ENCODE results near the gene MACROD2. TPM values are rescaled to one million over a fixed set of nuclear protein-coding genes. Genes with fewer than 3 reads are reported as not detected.
"Not testable (repeated sequence)": the region's sequence is repeated elsewhere in the genome, so short reads cannot be mapped to it uniquely, and the experiment has no call there.

MACROD2 gene
- total and polyA plus RNA-seq, 4 donors, result 0.66 to 10.5 (median 3.3) TPM

DNA sequence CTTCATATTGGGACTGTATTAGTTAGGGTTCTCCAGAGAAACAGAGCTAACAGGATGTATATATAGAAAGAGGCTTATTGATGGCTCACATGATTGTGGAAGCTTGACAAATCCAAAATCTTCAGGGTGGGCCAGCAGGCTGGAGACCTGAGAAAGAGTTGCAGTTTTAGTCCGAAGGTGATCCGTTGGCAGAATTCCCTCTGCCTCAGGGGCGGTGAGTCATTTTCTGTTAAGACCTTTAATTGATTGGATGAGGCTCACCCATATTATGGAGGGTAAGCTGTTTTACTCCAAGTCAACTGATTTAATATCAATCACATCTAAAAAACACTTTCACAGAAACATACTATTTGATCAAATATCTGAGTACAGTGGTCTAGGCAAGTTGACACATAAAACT, 228.5 kb downstream of the MACROD2 start:
- Histone ChIP-seq H3K9me3 (ENCODE audit: control insufficient read depth in 4 of 4, low read length in 3 of 4) (no peaks in the 10 kb centered on the region), H3K4me1 (ENCODE audit: control insufficient read depth in 4 of 4, insufficient read depth in 4 of 4, low read length in 3 of 4) (peaks cover 0 to 2% (median 0%) of the 10 kb centered on the region in 4 donors), H3K4me3 (ENCODE audit: low read depth in 1 of 3, low read length in 3 of 3) (no peak overlapping the region), H3K27me3 (ENCODE audit: control insufficient read depth in 4 of 4, insufficient read depth in 4 of 4, low read length in 3 of 4) (no peaks in the 10 kb centered on the region), H3K27ac (ENCODE audit: low read depth in 1 of 2, low read length in 2 of 2) (no peak overlapping the region), H3K36me3 (ENCODE audit: control insufficient read depth in 4 of 4, insufficient read depth in 3 of 4, low read depth in 1 of 4, low read length in 3 of 4) (no peaks in the 10 kb centered on the region), H3K9ac (ENCODE audit: low read depth in 1 of 2, low read length in 2 of 2) (no peak overlapping the region)
- whole genome bisulfite sequencing, result 96% methylated on average over 3 of the region's 3 CpGs
- TF ChIP-seq RAD21 (IDR thresholded peaks at IDR 0.05), result no peak
- no peak for TF ChIP-seq SP1 (IDR thresholded peaks at IDR 0.05)
- TF ChIP-seq FOXA1 (IDR thresholded peaks at IDR 0.05), result no peak
- TF ChIP-seq, protein P1, sequence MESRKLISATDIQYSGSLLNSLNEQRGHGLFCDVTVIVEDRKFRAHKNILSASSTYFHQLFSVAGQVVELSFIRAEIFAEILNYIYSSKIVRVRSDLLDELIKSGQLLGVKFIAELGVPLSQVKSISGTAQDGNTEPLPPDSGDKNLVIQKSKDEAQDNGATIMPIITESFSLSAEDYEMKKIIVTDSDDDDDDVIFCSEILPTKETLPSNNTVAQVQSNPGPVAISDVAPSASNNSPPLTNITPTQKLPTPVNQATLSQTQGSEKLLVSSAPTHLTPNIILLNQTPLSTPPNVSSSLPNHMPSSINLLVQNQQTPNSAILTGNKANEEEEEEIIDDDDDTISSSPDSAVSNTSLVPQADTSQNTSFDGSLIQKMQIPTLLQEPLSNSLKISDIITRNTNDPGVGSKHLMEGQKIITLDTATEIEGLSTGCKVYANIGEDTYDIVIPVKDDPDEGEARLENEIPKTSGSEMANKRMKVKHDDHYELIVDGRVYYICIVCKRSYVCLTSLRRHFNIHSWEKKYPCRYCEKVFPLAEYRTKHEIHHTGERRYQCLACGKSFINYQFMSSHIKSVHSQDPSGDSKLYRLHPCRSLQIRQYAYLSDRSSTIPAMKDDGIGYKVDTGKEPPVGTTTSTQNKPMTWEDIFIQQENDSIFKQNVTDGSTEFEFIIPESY (IDR thresholded peaks at IDR 0.05), result no peak
- DNase-seq (ENCODE audit: low spot score), result no peak

DNA sequence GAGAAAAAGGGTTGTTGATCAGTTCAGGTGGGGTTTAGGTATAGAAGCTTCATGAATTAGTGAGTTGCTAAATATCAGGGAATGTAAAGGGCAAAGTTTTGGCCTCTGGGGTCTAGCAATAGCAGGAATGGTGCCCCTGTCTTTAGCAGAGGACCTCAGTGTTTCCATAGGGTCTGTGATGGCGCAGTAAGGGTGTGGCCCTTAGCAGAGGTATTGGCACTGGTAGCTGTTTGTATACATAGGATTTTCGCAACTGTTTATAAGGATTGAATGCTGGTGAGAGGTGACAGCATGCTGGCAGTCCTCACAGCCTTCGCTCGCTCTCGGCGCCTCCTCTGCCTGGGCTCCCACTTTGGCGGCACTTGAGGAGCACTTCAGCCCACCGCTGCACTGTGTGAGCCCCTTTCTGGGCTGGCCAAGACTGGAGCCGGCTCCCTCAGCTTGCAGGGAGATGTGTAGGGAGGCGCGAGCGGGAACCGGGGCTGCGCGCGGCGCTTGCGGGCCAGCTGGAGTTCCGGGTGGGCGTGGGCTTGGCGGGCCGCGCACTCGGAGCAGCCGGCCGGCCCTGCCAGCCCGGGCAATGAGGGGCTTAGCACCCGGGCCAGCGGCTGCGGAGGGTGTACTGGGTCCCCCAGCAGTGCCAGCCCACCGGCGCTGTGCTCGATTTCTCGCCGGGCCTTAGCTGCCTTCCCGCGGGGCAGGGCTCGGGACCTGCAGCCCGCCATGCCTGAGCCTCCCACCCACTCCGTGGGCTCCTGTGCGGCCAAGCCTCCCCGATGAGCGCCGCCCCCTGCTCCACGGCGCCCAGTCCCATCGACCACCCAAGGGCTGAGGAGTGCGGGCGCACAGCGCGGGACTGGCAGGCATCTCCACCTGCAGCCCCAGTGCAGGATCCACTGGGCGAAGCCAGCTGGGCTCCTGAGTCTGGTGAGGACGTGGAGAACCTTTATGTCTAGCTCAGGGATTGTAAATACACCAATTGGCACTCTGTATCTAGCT, 231.0 kb downstream of the MACROD2 start:
- H3K36me3 ChIP-seq (ENCODE audit: control insufficient read depth in 4 of 4, insufficient read depth in 3 of 4, low read depth in 1 of 4, low read length in 3 of 4); H3K4me1 ChIP-seq (ENCODE audit: control insufficient read depth in 4 of 4, insufficient read depth in 4 of 4, low read length in 3 of 4); H3K27me3 ChIP-seq (ENCODE audit: control insufficient read depth in 4 of 4, insufficient read depth in 4 of 4, low read length in 3 of 4); DNase-seq (ENCODE audit: low spot score); H3K9me3 ChIP-seq (ENCODE audit: control insufficient read depth in 4 of 4, low read length in 3 of 4); H3K27ac ChIP-seq (ENCODE audit: low read depth in 1 of 2, low read length in 2 of 2); H3K9ac ChIP-seq (ENCODE audit: low read depth in 1 of 2, low read length in 2 of 2): not testable (repeated sequence)
- H3K4me3 ChIP-seq (ENCODE audit: low read depth in 1 of 3, low read length in 3 of 3), result peak overlapping the region in 1 of 3 donors; percentile 17
- 44% methylated on average over 48 of the region's 53 CpGs for WGBS

DNA sequence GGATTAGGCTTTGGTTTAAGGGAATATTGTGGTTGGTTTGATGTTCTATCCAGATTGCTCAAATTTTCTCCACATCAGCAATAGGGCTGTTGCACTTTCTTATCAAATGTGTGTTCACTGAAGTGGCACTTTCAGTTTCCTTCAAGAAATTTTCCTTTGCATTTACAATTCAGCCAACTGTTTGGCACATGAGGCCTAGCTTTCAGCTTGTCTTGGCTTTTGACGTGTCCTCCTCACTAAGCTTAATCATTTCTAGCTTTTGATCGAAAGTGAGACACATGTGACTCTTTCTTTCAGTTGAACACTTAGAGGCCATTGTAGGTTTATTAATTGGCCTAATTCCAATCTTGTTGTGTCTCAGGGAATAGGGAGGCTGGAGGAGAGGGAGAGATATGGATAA, 237.3 kb downstream of the MACROD2 start:
- Histone ChIP-seq H3K36me3 (ENCODE audit: control insufficient read depth in 4 of 4, insufficient read depth in 3 of 4, low read depth in 1 of 4, low read length in 3 of 4) (no peaks in the 10 kb centered on the region), H3K9ac (ENCODE audit: low read depth in 1 of 2, low read length in 2 of 2) (no peak overlapping the region), H3K4me3 (ENCODE audit: low read depth in 1 of 3, low read length in 3 of 3) (no peak overlapping the region), H3K9me3 (ENCODE audit: control insufficient read depth in 4 of 4, low read length in 3 of 4) (no peaks in the 10 kb centered on the region), H3K27ac (ENCODE audit: low read depth in 1 of 2, low read length in 2 of 2) (no peak overlapping the region), H3K4me1 (ENCODE audit: control insufficient read depth in 4 of 4, insufficient read depth in 4 of 4, low read length in 3 of 4) (no peaks in the 10 kb centered on the region), H3K27me3 (ENCODE audit: control insufficient read depth in 4 of 4, insufficient read depth in 4 of 4, low read length in 3 of 4) (no peaks in the 10 kb centered on the region)
- DNase-seq (ENCODE audit: low spot score), result no peak
- TF ChIP-seq YY1 (IDR thresholded peaks at IDR 0.05), result no peak
- TF ChIP-seq SP1 (IDR thresholded peaks at IDR 0.05), result no peak
- WGBS, result 91% methylated on average over 2 of the region's 2 CpGs

DNA sequence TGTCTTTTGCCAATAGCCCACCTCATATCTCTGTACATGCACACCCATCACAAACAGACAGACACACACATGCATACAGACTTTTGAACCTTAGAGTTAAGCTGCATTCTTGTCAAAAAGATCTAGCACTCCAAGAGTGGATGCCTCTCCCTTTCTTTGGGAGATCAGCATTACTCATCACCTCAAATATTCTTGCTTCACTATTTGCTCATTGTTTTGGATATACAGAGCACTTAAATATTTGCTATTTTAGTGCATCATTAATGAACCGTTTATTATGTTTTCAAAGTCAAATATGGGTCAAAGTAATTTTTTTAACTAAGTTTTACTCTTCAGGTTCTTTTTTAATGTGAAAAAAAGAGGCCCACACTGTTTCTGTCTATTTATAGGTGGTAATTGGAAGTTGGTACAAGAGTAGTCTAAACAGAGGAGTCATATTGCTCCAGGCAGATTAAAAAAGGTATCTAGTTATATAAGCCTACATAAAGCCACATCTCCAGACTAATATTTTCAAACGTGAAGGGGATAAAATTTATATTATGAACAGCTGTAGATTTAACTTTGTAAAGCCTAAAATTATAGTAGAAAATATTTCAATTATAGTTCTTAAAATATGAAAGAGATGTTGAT, 239.5 kb downstream of the MACROD2 start:
- Histone ChIP-seq H3K9me3 (ENCODE audit: control insufficient read depth in 4 of 4, low read length in 3 of 4) (no peaks in the 10 kb centered on the region), H3K27me3 (ENCODE audit: control insufficient read depth in 4 of 4, insufficient read depth in 4 of 4, low read length in 3 of 4) (no peaks in the 10 kb centered on the region), H3K4me3 (ENCODE audit: low read depth in 1 of 3, low read length in 3 of 3) (no peak overlapping the region), H3K36me3 (ENCODE audit: control insufficient read depth in 4 of 4, insufficient read depth in 3 of 4, low read depth in 1 of 4, low read length in 3 of 4) (no peaks in the 10 kb centered on the region), H3K4me1 (ENCODE audit: control insufficient read depth in 4 of 4, insufficient read depth in 4 of 4, low read length in 3 of 4) (no peaks in the 10 kb centered on the region), H3K9ac (ENCODE audit: low read depth in 1 of 2, low read length in 2 of 2) (no peak overlapping the region), H3K27ac (ENCODE audit: low read depth in 1 of 2, low read length in 2 of 2) (no peak overlapping the region)
- 60% methylated on average over 2 of the region's 2 CpGs for WGBS
- no peak for DNase-seq (ENCODE audit: low spot score)
- TF ChIP-seq FOXA1 (IDR thresholded peaks at IDR 0.05) (no peak), JUND (IDR thresholded peaks at IDR 0.05) (no peak), FOXA2 (IDR thresholded peaks at IDR 0.05) (no peak), EGR1 (IDR thresholded peaks at IDR 0.05; ENCODE audit: low read depth in 2 of 2) (no peak), GABPA (IDR thresholded peaks at IDR 0.05 in 1 of 2, conservative IDR thresholded peaks at IDR 0.05 in 1 of 2) (no peak), YY1 (IDR thresholded peaks at IDR 0.05) (no peak), RXRA (IDR thresholded peaks at IDR 0.05) (no peak), RAD21 (IDR thresholded peaks at IDR 0.05) (no peak), HNF4G (IDR thresholded peaks at IDR 0.05) (no peak)
- TF ChIP-seq, protein P2, sequence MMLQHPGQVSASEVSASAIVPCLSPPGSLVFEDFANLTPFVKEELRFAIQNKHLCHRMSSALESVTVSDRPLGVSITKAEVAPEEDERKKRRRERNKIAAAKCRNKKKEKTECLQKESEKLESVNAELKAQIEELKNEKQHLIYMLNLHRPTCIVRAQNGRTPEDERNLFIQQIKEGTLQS (IDR thresholded peaks at IDR 0.05), result no peak
- TF ChIP-seq, protein P1 (IDR thresholded peaks at IDR 0.05), result no peak
- TF ChIP-seq, protein P3, sequence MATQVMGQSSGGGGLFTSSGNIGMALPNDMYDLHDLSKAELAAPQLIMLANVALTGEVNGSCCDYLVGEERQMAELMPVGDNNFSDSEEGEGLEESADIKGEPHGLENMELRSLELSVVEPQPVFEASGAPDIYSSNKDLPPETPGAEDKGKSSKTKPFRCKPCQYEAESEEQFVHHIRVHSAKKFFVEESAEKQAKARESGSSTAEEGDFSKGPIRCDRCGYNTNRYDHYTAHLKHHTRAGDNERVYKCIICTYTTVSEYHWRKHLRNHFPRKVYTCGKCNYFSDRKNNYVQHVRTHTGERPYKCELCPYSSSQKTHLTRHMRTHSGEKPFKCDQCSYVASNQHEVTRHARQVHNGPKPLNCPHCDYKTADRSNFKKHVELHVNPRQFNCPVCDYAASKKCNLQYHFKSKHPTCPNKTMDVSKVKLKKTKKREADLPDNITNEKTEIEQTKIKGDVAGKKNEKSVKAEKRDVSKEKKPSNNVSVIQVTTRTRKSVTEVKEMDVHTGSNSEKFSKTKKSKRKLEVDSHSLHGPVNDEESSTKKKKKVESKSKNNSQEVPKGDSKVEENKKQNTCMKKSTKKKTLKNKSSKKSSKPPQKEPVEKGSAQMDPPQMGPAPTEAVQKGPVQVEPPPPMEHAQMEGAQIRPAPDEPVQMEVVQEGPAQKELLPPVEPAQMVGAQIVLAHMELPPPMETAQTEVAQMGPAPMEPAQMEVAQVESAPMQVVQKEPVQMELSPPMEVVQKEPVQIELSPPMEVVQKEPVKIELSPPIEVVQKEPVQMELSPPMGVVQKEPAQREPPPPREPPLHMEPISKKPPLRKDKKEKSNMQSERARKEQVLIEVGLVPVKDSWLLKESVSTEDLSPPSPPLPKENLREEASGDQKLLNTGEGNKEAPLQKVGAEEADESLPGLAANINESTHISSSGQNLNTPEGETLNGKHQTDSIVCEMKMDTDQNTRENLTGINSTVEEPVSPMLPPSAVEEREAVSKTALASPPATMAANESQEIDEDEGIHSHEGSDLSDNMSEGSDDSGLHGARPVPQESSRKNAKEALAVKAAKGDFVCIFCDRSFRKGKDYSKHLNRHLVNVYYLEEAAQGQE (IDR thresholded peaks at IDR 0.05), result no peak

Measured in liver (tissue), 9 donors.